Lower lobe of right lung (tissue), 2 donors: ENCODE data around the gene TMEM175. TPM values are rescaled to one million over a fixed set of nuclear protein-coding genes. Genes with fewer than 3 reads are reported as not detected.

Experiments used
- ATAC-seq, 2 donors: fragments of 200-7000 bp; cut with Tn5 transposase; one replicate each; pipeline ENCODE4 v1.9.1; 2020 to 2022; ENCODE audit warnings: mild to moderate bottlenecking in 2 of 2, moderate library complexity in 2 of 2
- DNase-seq: peaks from one replicate; pipeline ENCODE4 v3.0.0-alpha.2; 2020
- H3K27ac ChIP-seq: fragments of 200-600 bp; one replicate; pipeline ENCODE4 v1.8.0; 2022
- H3K27me3 ChIP-seq: fragments of 200-600 bp; one replicate; pipeline ENCODE4 v1.8.0; 2022; ENCODE audit warnings: low read depth
- H3K36me3 ChIP-seq: fragments of 200-600 bp; one replicate; pipeline ENCODE4 v1.8.0; 2022; ENCODE audit warnings: mild to moderate bottlenecking
- H3K4me1 ChIP-seq: fragments of 200-600 bp; one replicate; pipeline ENCODE4 v1.8.0; 2022
- H3K4me3 ChIP-seq: fragments of 200-600 bp; one replicate; pipeline ENCODE4 v1.8.0; 2022; ENCODE audit warnings: mild to moderate bottlenecking
- H3K9me3 ChIP-seq: fragments of 200-600 bp; one replicate; pipeline ENCODE4 v1.8.0; 2022
- CTCF ChIP-seq: fragments of 200-600 bp; IDR thresholded peaks from one replicate; pipeline ENCODE4 v1.8.0; 2022; ENCODE audit warnings: antibody characterized with exemption, mild to moderate bottlenecking
- intact Hi-C: fragments of 100-400 bp; cut with DNase I; formaldehyde crosslinking; loops from one replicate; pipeline ENCODE4 v1.11.0; 2022
- total RNA-seq: library from RNA; stranded (reverse); fragmentation: NEBNext Ultra II Directional; extraction: Animal tissue kit (Norgen Biotek cat#: 25700); gene quantifications from one replicate; pipeline ENCODE4 v1.2.1, GENCODE V29; 2021
- donor health status: DM: no; HTN: yes; CAD: no; lungs with severe emphysema.

The TMEM175 gene
- total RNA-seq, 1 donor from 2014 or later = 45.3 TPM

- no peaks in the 10 kb centered on the region for H3K27me3 ChIP-seq
- H3K27ac ChIP-seq = no peak overlapping the region
- H3K9me3 ChIP-seq = no peaks in the 10 kb centered on the region
- no peak overlapping the region for H3K4me3 ChIP-seq
- DNase-seq (no peak), ATAC-seq (no peak)
- peaks cover 49% of the 10 kb centered on the region for H3K36me3 ChIP-seq
- no peak for TF ChIP-seq CTCF
- intact Hi-C loops = no loop called here
- peaks cover 11% of the 10 kb centered on the region for H3K4me1 ChIP-seq
Measured at GRCh38 chr4:966266-967112, 34.2 kb downstream of the TMEM175 start.

DNA sequence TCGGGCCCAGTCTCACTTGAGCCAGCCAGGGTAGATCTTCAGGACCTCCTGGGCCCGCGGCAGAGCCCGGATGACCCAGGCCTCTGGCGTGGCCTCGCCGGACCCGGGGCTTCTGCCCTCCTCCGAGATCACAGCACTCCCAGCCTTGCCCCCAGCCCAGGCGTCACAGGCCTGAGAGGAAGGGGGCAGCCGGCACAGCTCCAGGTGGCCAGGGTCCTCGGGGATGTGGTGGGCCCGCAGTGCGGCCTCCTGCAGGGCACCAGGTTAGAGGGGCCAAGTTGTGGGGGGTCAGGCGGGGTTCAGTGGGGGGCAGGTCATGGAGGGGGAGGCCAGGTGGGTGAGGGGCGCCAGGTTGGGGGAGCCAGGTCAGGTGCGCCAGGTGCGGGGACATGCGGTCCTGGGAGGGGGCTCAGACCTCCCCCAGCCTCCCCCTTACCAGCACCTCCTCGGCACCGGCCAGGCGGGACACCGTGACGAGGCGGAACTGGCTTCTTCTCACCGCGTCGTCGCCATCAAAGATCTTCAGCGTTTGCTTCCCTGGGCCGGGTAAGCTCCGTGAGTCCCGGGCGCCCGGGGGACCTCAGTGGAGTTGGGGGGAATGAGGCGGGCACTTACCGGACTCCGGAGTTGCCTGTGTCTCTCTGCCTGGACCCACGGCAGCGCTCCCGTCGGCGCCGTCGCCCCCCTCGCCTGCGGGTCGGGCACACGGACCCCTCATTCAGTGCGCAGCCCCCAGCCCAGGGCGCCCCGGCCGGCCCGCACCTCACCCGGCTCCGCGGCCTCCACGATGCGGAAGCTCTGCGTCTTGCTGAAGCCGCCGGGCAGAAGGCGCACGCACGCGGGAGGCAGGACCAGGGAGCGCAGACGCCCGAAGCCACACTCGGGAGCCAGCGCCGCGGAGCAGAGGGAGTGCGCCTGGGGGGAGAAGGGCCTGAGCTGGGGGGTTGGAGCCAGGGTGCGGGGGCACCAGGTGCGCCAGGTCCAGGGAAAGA lies 35.1 kb downstream of the TMEM175 start:
- H3K4me1 ChIP-seq = peaks cover 20% of the 10 kb centered on the region
- ATAC-seq (no peak), DNase-seq (no peak)
- H3K27ac ChIP-seq = no peak overlapping the region
- H3K27me3 ChIP-seq = no peaks in the 10 kb centered on the region
- no peak overlapping the region for H3K4me3 ChIP-seq
- intact Hi-C loops = no loop called here
- H3K9me3 ChIP-seq = no peaks in the 10 kb centered on the region
- no peak for TF ChIP-seq CTCF
- H3K36me3 ChIP-seq = peaks cover 40% of the 10 kb centered on the region

DNA sequence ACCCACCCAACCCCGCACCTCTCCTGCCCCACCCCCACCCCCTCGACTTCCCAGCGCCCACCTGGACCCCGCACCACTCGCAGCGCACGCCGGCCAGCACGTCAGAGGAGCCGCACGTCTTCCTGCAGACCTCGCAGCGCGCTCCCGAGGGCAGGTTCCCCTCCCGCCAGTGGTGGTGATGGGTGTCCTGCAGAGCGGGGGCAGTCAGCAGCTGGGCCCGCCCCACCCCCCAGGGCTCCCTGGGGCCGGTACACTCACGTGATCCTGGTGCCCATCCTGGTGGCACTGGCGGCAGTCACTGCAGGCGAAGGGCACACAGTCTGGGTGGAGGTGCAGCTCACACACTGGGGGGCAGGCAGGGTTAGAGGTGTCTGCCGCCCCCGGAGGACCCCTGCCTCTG lies 36.0 kb downstream of the TMEM175 start:
- ATAC-seq = no peak
- no peak for DNase-seq
- Histone ChIP-seq H3K36me3 (peaks cover 33% of the 10 kb centered on the region), H3K27ac (no peak overlapping the region), H3K4me1 (peaks cover 26% of the 10 kb centered on the region), H3K27me3 (no peaks in the 10 kb centered on the region), H3K9me3 (no peaks in the 10 kb centered on the region), H3K4me3 (no peak overlapping the region)
- no peak for TF ChIP-seq CTCF
- intact Hi-C loops = no loop called here

- no peak overlapping the region for H3K4me3 ChIP-seq
- no peak for TF ChIP-seq CTCF
- intact Hi-C loops = no loop called here
- no peaks in the 10 kb centered on the region for H3K27me3 ChIP-seq
- H3K36me3 ChIP-seq = peaks cover 30% of the 10 kb centered on the region
- ATAC-seq (no peak), DNase-seq (no peak)
- H3K9me3 ChIP-seq = no peaks in the 10 kb centered on the region
- H3K4me1 ChIP-seq = peaks cover 29% of the 10 kb centered on the region
- no peak overlapping the region for H3K27ac ChIP-seq
Measured at GRCh38 chr4:968621-969394, 36.5 kb downstream of the TMEM175 start.
